HCT116 (cell line): ENCODE data around the gene POLD2.

Experiments
- POLR2A ChIP-seq: IDR thresholded peaks from 2 replicates; pipeline ENCODE4 v1.7.0; 2011; ENCODE audit warnings: borderline replicate concordance; ENCODE audit not compliant: insufficient read depth, insufficient read length; ENCODE audit errors: extremely low read depth
- POLR2AphosphoS5 ChIP-seq: IDR thresholded peaks from 2 replicates; pipeline ENCODE4 v1.6.1; 2011; ENCODE audit warnings: mild to moderate bottlenecking, low read depth, low read length, moderate library complexity
- RAD21 ChIP-seq: IDR thresholded peaks from 2 replicates; pipeline ENCODE4 v1.6.1; 2012; ENCODE audit warnings: low read depth, mild to moderate bottlenecking

- TF ChIP-seq RAD21 = no peak
- TF ChIP-seq POLR2A = no peak
- no peak for TF ChIP-seq POLR2AphosphoS5
Observed at GRCh38 chr7:44099669-44100068, 23.7 kb downstream of the POLD2 start.
